Trophoblast cell (in vitro differentiated cells and primary cell): ENCODE data around the gene IQCH.

ENCODE experiments used
- DNase-seq, 2 donors: peaks; one replicate each; pipeline ENCODE4 v3.0.0-alpha.2; 2016
- H2AFZ ChIP-seq: 2 replicates; pipeline ENCODE4 v1.6.1; 2013; ENCODE audit warnings: low read length, moderate library complexity, mild to moderate bottlenecking; ENCODE audit not compliant: insufficient read depth, poor library complexity
- H2AK5ac ChIP-seq: 2 replicates; pipeline ENCODE4 v1.6.1; 2013; ENCODE audit warnings: mild to moderate bottlenecking, low read length
- H2BK120ac ChIP-seq: 2 replicates; pipeline ENCODE4 v1.6.1; 2013; ENCODE audit warnings: low read length, mild to moderate bottlenecking, moderate library complexity; ENCODE audit not compliant: insufficient read depth, poor library complexity
- H2BK12ac ChIP-seq: 2 replicates; pipeline ENCODE4 v1.6.1; 2013; ENCODE audit warnings: mild to moderate bottlenecking, low read length, moderate library complexity
- H2BK5ac ChIP-seq: 2 replicates; pipeline ENCODE4 v1.6.1; 2013; ENCODE audit warnings: low read length, low read depth, moderate library complexity, mild to moderate bottlenecking; ENCODE audit not compliant: poor library complexity
- H3K14ac ChIP-seq: 2 replicates; pipeline ENCODE4 v1.6.1; 2013; ENCODE audit warnings: mild to moderate bottlenecking, low read length
- H3K18ac ChIP-seq: 2 replicates; pipeline ENCODE4 v1.6.1; 2013; ENCODE audit warnings: mild to moderate bottlenecking, low read length
- H3K23ac ChIP-seq: 2 replicates; pipeline ENCODE4 v1.6.1; 2013; ENCODE audit warnings: low read length
- H3K27ac ChIP-seq: 2 replicates; pipeline ENCODE4 v1.5.1; 2013; ENCODE audit warnings: low read depth, mild to moderate bottlenecking, inconsistent platforms, low read length, moderate library complexity
- H3K27me3 ChIP-seq: 2 replicates; pipeline ENCODE4 v1.6.1; 2013; ENCODE audit warnings: inconsistent platforms, mild to moderate bottlenecking, low read length, moderate library complexity; ENCODE audit not compliant: insufficient read depth
- H3K36me3 ChIP-seq, 2 experiments: 1 replicate in 1 of 2; 2 replicates in 1 of 2; pipeline ENCODE4 v1.6.1; 2013; ENCODE audit warnings: low read length in 2 of 2, mild to moderate bottlenecking in 2 of 2, moderate library complexity in 1 of 2; ENCODE audit not compliant: insufficient read depth in 2 of 2, control insufficient read depth in 1 of 2
- H3K4ac ChIP-seq: 2 replicates; pipeline ENCODE4 v1.6.1; 2013; ENCODE audit warnings: low read depth, mild to moderate bottlenecking, low read length, moderate library complexity
- H3K4me1 ChIP-seq, 2 experiments: 1 replicate in 1 of 2; 2 replicates in 1 of 2; pipeline ENCODE4 v1.6.1; 2013; ENCODE audit warnings: low read length in 2 of 2, mild to moderate bottlenecking in 2 of 2, moderate library complexity in 1 of 2; ENCODE audit not compliant: insufficient read depth in 2 of 2, control insufficient read depth in 1 of 2
- H3K4me2 ChIP-seq: 2 replicates; pipeline ENCODE4 v1.6.1; 2013; ENCODE audit warnings: inconsistent platforms, mild to moderate bottlenecking, low read length, moderate library complexity
- H3K4me3 ChIP-seq: 2 replicates; pipeline ENCODE4 v1.5.1; 2013; ENCODE audit warnings: mild to moderate bottlenecking, low read depth, low read length, inconsistent platforms
- H3K79me1 ChIP-seq: one replicate; pipeline ENCODE4 v1.6.1; 2013; ENCODE audit warnings: low read length
- H3K79me2 ChIP-seq: 2 replicates; pipeline ENCODE4 v1.6.1; 2013; ENCODE audit warnings: low read length, mild to moderate bottlenecking; ENCODE audit not compliant: control insufficient read depth, insufficient read depth, poor library complexity
- H3K9ac ChIP-seq: 2 replicates; pipeline ENCODE4 v1.6.1; 2013; ENCODE audit warnings: mild to moderate bottlenecking, low read length
- H3K9me3 ChIP-seq: 2 replicates; pipeline ENCODE4 v1.6.1; 2013; ENCODE audit warnings: low read depth, mild to moderate bottlenecking, control low read depth, inconsistent platforms, low read length; ENCODE audit not compliant: insufficient read depth
- H4K12ac ChIP-seq: 2 replicates; pipeline ENCODE4 v1.6.1; 2013; ENCODE audit warnings: low read depth, mild to moderate bottlenecking, low read length, moderate library complexity
- H4K8ac ChIP-seq: 2 replicates; pipeline ENCODE4 v1.6.1; 2013; ENCODE audit warnings: low read depth, mild to moderate bottlenecking, low read length, moderate library complexity
- H4K91ac ChIP-seq: one replicate; pipeline ENCODE4 v1.6.1; 2013; ENCODE audit warnings: low read depth, mild to moderate bottlenecking, low read length, moderate library complexity
- WGBS: extraction: QIAGEN DNeasy Blood & Tissue Kit; methylation state at CpG from one replicate; pipeline ENCODE4 v1.1.7; 2013; ENCODE audit warnings: missing lambda C conversion rate; ENCODE audit not compliant: insufficient read length, insufficient coverage; ENCODE audit errors: extremely low coverage; 5-methylcytosine and 5-hydroxymethylcytosine counted together

The IQCH gene

DNA sequence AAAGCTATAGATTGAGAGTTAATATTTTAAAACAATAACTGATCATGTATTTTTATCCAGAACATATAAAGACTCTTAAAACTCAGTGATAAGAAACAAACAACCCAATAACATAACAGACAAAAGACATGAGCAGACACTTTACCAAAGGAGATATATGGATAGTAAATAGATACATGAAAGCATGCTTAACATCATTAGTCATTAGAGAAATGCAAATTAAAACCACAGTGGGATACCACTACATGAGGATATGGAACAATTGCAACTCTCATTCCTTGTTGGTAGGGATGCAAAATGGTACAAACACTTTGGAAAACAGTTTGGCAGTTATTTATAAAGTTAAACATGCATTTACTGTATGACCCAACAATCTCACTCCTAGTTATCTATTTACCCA lies 95.0 kb downstream of the IQCH start:
- Histone ChIP-seq H3K9ac (no peak overlapping the region), H3K4me2 (no peak overlapping the region), H4K12ac (no peak overlapping the region), H3K23ac (no peak overlapping the region), H2BK120ac (no peak overlapping the region), H3K36me3 (no peaks in the 10 kb centered on the region), H2BK12ac (no peak overlapping the region), H3K9me3 (no peaks in the 10 kb centered on the region), H4K91ac (no peak overlapping the region), H2AFZ (no peak overlapping the region), H3K79me1 (no peaks in the 10 kb centered on the region), H3K14ac (no peak overlapping the region), H3K27me3 (no peaks in the 10 kb centered on the region), H3K27ac (no peak overlapping the region), H3K79me2 (no peaks in the 10 kb centered on the region), H2BK5ac (no peak overlapping the region), H3K18ac (no peak overlapping the region), H3K4me3 (no peak overlapping the region), H3K4me1 (no peaks in the 10 kb centered on the region), H3K4ac (no peak overlapping the region), H2AK5ac (no peak overlapping the region), H4K8ac (no peak overlapping the region)
- no peak for DNase-seq

DNA sequence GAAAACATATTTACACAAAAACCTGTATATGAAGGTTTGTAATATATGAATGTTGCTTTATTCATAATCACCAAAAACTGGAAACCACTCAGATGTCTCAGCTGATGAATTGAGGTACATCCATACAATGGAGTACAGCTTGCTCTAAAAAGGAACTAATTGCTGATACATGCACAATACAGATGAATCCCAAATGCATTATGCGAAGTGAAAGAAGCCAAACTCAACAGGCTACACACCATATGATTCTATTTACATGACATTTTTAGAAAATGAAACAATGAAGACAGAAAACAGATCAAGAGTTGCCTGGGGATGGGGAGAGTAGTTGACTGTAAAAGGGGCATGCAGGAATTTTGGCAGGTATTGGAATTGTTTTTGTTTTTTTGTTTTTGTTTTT lies 95.5 kb downstream of the IQCH start:
- Histone ChIP-seq H3K4me3 (no peak overlapping the region), H3K36me3 (no peaks in the 10 kb centered on the region), H3K14ac (no peak overlapping the region), H3K79me2 (no peaks in the 10 kb centered on the region), H4K91ac (no peak overlapping the region), H3K23ac (no peak overlapping the region), H3K79me1 (no peaks in the 10 kb centered on the region), H2BK12ac (no peak overlapping the region), H2BK5ac (no peak overlapping the region), H3K27me3 (no peaks in the 10 kb centered on the region), H3K4me1 (no peaks in the 10 kb centered on the region), H3K4ac (no peak overlapping the region), H4K12ac (no peak overlapping the region), H3K27ac (no peak overlapping the region), H2AFZ (no peak overlapping the region), H3K4me2 (no peak overlapping the region), H3K18ac (no peak overlapping the region), H3K9me3 (no peaks in the 10 kb centered on the region), H2AK5ac (no peak overlapping the region), H3K9ac (no peak overlapping the region), H4K8ac (no peak overlapping the region), H2BK120ac (no peak overlapping the region)
- no peak for DNase-seq
- WGBS = no CpG with 5 or more reads among the region's 1 CpG

DNA sequence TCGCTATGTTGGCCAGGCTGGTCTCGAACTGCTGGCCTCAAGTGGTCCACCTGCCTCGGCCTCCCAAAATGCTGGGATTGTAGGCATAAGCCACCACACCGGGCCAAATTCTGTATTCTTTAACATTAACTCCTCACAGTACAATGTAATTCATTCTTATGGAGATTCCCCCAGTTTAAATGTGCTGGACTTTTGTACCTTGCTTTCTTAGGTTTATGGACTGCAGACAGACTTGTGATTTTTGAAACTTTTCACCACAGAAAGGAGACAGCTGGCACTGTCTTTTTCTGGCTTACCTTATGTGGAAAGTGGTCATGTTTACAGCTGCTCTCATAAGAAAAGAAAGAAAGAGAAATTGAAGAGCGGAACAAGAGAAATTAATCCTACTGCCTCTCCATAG lies 103.8 kb downstream of the IQCH start:
- Histone ChIP-seq H3K23ac (no peak overlapping the region), H3K9me3 (no peaks in the 10 kb centered on the region), H3K79me2 (no peaks in the 10 kb centered on the region), H2AK5ac (no peak overlapping the region), H3K36me3 (no peaks in the 10 kb centered on the region), H2BK120ac (no peak overlapping the region), H3K9ac (no peak overlapping the region), H3K4me3 (no peak overlapping the region), H3K4ac (no peak overlapping the region), H2AFZ (no peak overlapping the region), H3K27me3 (no peaks in the 10 kb centered on the region), H2BK5ac (no peak overlapping the region), H2BK12ac (no peak overlapping the region), H3K18ac (no peak overlapping the region), H4K91ac (no peak overlapping the region), H3K4me2 (no peak overlapping the region), H4K12ac (no peak overlapping the region), H3K14ac (no peak overlapping the region), H3K4me1 (no peaks in the 10 kb centered on the region), H3K79me1 (no peaks in the 10 kb centered on the region), H3K27ac (no peak overlapping the region), H4K8ac (no peak overlapping the region)
- no CpG with 5 or more reads among the region's 5 CpGs for WGBS
- no peak for DNase-seq

DNA sequence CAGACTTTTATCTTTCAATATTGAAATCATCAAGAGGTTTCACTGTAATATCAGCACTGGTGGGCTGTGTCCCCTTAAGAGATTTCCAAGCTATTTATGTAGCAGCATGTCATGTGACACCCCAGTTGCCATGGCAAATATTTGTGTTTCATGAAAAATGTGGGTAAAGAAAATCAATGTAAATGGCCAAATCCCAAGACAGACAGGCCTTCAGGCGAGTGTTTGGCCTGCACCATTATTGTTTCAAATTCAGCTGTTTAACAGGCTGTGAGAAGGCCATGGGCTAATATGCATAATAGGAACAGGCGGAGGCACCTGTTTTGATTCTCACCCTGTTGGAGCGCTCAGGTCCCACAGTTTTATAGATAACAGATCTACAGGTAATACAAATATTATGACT lies 104.2 kb downstream of the IQCH start:
- no peak overlapping the region for H3K27ac ChIP-seq
- H3K36me3 ChIP-seq = no peaks in the 10 kb centered on the region
- H3K79me2 ChIP-seq = no peaks in the 10 kb centered on the region
- no peaks in the 10 kb centered on the region for H3K27me3 ChIP-seq
- H3K4ac ChIP-seq = no peak overlapping the region
- no CpG with 5 or more reads among the region's 3 CpGs for WGBS
- H3K4me2 ChIP-seq = no peak overlapping the region
- H3K9me3 ChIP-seq = no peaks in the 10 kb centered on the region
- H2AK5ac ChIP-seq = no peak overlapping the region
- H3K9ac ChIP-seq = no peak overlapping the region
- H4K12ac ChIP-seq = no peak overlapping the region
- no peak overlapping the region for H3K14ac ChIP-seq
- H3K18ac ChIP-seq = no peak overlapping the region
- no peaks in the 10 kb centered on the region for H3K4me1 ChIP-seq
- H2BK120ac ChIP-seq = no peak overlapping the region
- H3K4me3 ChIP-seq = no peak overlapping the region
- no peaks in the 10 kb centered on the region for H3K79me1 ChIP-seq
- H2AFZ ChIP-seq = no peak overlapping the region
- no peak overlapping the region for H3K23ac ChIP-seq
- no peak overlapping the region for H2BK5ac ChIP-seq
- no peak overlapping the region for H2BK12ac ChIP-seq
- no peak for DNase-seq
- H4K8ac ChIP-seq = no peak overlapping the region
- no peak overlapping the region for H4K91ac ChIP-seq
